ENCODE measurements around the gene SULT1B1. TPM values are rescaled to one million over a fixed set of nuclear protein-coding genes. Genes with fewer than 3 reads are reported as not detected.

SULT1B1 gene
- total and polyA plus RNA-seq, 10 of the 15 experiments (the other 5 are each of a cell fraction or from before 2014, with no cell fraction given): 0.01 to 0.05 (median 0.01) TPM; not detected in 7

DNA sequence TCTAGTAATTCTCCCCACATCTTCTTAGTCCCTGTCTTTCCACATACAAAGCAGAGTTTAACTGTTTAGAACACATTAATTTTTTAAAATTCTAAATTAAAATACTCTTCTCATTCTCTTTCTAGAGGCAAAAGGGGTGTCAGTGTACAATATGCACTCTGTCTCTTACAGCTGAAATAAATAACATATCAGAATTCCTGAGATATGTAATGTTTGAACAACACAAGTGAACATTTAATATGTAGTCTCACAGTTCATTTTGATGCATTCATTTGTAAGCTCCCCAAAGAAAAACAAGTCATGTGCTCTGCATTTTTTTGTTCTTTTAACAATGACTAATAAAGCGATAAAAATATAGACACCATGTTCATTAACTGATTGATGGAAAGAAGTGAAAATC, 19.7 kb upstream of the SULT1B1 start:
- no peaks in the 10 kb centered on the region for H3K9me3 ChIP-seq (replicated peaks; ENCODE audit: control insufficient read depth, insufficient read depth, low read length)
- no TSS peak for BruUV-seq (replicated peaks)
- intact Hi-C loops (cut with micrococcal nuclease; ENCODE audit: unreplicated experiment) (no loop called here), in situ Hi-C loops (cut with MboI) (no loop called here)
- H3K27ac ChIP-seq (ENCODE audit: control insufficient read depth, insufficient read depth): no peak overlapping the region
- no peak for TF ChIP-seq PML (IDR thresholded peaks at IDR 0.05; ENCODE audit: low read length)
- TF ChIP-seq SMAD1 (IDR thresholded peaks at IDR 0.05; ENCODE audit: low read depth, partially characterized antibody): no peak
- TF ChIP-seq, protein P1, sequence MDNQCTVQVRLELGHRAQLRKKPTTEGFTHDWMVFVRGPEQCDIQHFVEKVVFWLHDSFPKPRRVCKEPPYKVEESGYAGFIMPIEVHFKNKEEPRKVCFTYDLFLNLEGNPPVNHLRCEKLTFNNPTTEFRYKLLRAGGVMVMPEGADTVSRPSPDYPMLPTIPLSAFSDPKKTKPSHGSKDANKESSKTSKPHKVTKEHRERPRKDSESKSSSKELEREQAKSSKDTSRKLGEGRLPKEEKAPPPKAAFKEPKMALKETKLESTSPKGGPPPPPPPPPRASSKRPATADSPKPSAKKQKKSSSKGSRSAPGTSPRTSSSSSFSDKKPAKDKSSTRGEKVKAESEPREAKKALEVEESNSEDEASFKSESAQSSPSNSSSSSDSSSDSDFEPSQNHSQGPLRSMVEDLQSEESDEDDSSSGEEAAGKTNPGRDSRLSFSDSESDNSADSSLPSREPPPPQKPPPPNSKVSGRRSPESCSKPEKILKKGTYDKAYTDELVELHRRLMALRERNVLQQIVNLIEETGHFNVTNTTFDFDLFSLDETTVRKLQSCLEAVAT (IDR thresholded peaks at IDR 0.05): no peak
- TF ChIP-seq MEF2A (IDR thresholded peaks at IDR 0.05; ENCODE audit: insufficient read depth, low read depth, low read length): no peak
- TF ChIP-seq NFXL1 (IDR thresholded peaks at IDR 0.05; ENCODE audit: borderline replicate concordance): no peak
- TF ChIP-seq, protein P2, sequence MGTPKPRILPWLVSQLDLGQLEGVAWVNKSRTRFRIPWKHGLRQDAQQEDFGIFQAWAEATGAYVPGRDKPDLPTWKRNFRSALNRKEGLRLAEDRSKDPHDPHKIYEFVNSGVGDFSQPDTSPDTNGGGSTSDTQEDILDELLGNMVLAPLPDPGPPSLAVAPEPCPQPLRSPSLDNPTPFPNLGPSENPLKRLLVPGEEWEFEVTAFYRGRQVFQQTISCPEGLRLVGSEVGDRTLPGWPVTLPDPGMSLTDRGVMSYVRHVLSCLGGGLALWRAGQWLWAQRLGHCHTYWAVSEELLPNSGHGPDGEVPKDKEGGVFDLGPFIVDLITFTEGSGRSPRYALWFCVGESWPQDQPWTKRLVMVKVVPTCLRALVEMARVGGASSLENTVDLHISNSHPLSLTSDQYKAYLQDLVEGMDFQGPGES (IDR thresholded peaks at IDR 0.05): no peak
- no peak for TF ChIP-seq IKZF1 (conservative IDR thresholded peaks at IDR 0.05)
- TF ChIP-seq, protein P3, sequence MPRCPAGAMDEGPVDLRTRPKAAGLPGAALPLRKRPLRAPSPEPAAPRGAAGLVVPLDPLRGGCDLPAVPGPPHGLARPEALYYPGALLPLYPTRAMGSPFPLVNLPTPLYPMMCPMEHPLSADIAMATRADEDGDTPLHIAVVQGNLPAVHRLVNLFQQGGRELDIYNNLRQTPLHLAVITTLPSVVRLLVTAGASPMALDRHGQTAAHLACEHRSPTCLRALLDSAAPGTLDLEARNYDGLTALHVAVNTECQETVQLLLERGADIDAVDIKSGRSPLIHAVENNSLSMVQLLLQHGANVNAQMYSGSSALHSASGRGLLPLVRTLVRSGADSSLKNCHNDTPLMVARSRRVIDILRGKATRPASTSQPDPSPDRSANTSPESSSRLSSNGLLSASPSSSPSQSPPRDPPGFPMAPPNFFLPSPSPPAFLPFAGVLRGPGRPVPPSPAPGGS (IDR thresholded peaks at IDR 0.05; ENCODE audit: borderline replicate concordance, insufficient read depth, low read depth, low read length, poor library complexity, severe bottlenecking): no peak
- TF ChIP-seq E2F4 (IDR thresholded peaks at IDR 0.05; ENCODE audit: low read depth, low read length): no peak
- TF ChIP-seq, protein P4, sequence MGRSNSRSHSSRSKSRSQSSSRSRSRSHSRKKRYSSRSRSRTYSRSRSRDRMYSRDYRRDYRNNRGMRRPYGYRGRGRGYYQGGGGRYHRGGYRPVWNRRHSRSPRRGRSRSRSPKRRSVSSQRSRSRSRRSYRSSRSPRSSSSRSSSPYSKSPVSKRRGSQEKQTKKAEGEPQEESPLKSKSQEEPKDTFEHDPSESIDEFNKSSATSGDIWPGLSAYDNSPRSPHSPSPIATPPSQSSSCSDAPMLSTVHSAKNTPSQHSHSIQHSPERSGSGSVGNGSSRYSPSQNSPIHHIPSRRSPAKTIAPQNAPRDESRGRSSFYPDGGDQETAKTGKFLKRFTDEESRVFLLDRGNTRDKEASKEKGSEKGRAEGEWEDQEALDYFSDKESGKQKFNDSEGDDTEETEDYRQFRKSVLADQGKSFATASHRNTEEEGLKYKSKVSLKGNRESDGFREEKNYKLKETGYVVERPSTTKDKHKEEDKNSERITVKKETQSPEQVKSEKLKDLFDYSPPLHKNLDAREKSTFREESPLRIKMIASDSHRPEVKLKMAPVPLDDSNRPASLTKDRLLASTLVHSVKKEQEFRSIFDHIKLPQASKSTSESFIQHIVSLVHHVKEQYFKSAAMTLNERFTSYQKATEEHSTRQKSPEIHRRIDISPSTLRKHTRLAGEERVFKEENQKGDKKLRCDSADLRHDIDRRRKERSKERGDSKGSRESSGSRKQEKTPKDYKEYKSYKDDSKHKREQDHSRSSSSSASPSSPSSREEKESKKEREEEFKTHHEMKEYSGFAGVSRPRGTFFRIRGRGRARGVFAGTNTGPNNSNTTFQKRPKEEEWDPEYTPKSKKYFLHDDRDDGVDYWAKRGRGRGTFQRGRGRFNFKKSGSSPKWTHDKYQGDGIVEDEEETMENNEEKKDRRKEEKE (IDR thresholded peaks at IDR 0.05): no peak
- TF ChIP-seq KDM1A (IDR thresholded peaks at IDR 0.05; ENCODE audit: borderline replicate concordance): no peak
- TF ChIP-seq ZNF274 (IDR thresholded peaks at IDR 0.05; ENCODE audit: insufficient read depth, insufficient read length): no peak
- TF ChIP-seq SMARCA5 (IDR thresholded peaks at IDR 0.05): no peak
- no peaks in the 10 kb centered on the region for H3K4me1 ChIP-seq (ENCODE audit: control insufficient read depth, insufficient read depth, low read length)
- WGBS (ENCODE audit: insufficient coverage, insufficient replicate concordance, low lambda C conversion rate, missing lambda C conversion rate): 68% methylated on average over 1 of the region's 1 CpG
- peaks cover 1 to 2% of the 10 kb centered on the region in 2 experiments; a peak in 1 of 4 replicates for H3K27me3 ChIP-seq (replicated peaks in 1 of 2; ENCODE audit: control insufficient read depth in 2 of 2, insufficient read depth in 2 of 2, low read length in 1 of 2)
- no peak overlapping the region for H3K4me3 ChIP-seq
- ATAC-seq: no peak
- H3K4me2 ChIP-seq (ENCODE audit: control insufficient read depth, insufficient read depth): no peak overlapping the region
- H3K9ac ChIP-seq (ENCODE audit: control insufficient read depth, insufficient read depth, low read length): no peak overlapping the region
- FAIRE-seq: no peak
- CTCF ChIA-PET: no interaction called here
- H4K20me1 ChIP-seq (ENCODE audit: control insufficient read depth, insufficient read depth): no peaks in the 10 kb centered on the region
- POLR2A ChIA-PET: no interaction called here
- DNase-seq (ENCODE audit: low read depth, low spot score): no peak
- RAD21 ChIA-PET (ENCODE audit: unreplicated experiment): no interaction called here
- H3K79me2 ChIP-seq (ENCODE audit: control insufficient read depth, insufficient read depth, low read length): no peaks in the 10 kb centered on the region
- H3K36me3 ChIP-seq (ENCODE audit: control insufficient read depth in 2 of 2, insufficient read depth in 2 of 2, low read length in 1 of 2): no peaks in the 10 kb centered on the region
- H2AFZ ChIP-seq (ENCODE audit: control insufficient read depth, low read depth, low read length): no peak overlapping the region
- SMC1A ChIA-PET (ENCODE audit: uncharacterized antibody, unreplicated experiment): interaction anchor here (0.8 to 1.2 kb wide), 2 partner anchors 14 to 28 kb away, joined by 3 read pairs; no protein-coding TSS in a partner anchor
